Myometrial cell (primary cell): ENCODE data around the gene LCE3C. TPM values are rescaled to one million over a fixed set of nuclear protein-coding genes. Genes with fewer than 3 reads are reported as not detected.

Experiments used
- total RNA-seq: library from RNA; depleted of rRNA; stranded (reverse); fragments of >200 nt; gene quantifications from 2 replicates; pipeline ENCODE4 v1.2.3, GENCODE V29; 2015

LCE3C gene, protein sequence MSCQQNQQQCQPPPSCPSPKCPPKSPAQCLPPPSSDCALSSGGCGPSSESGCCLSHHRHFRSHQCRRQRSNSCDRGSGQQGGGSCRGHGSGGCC
- total RNA-seq = not detected in 2 replicates

DNA sequence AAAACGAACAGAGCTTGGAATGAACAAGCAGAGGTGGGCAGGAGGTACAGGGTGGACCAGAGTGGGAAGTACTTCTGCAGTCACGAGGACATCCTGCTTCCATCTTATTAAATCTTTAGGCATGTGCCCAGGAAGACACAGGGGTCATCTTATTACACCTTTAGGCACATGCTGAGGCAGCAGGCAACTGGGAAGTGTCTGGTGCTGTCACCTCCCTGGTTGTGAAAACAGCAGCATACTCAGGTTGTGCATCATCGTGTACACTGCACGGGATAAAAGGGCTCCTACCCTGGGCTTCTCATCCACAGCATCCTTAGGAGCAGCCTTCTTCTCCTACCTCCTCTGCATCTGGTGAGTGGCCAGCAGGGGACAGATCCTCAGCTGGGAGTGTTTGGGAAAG, at the start of gene LCE3C:
Gene LCE3C, plus strand, starts transcription at position 301 of the 400 bp plus-strand sequence. CDS start 498 bp downstream, outside the sequence.

DNA sequence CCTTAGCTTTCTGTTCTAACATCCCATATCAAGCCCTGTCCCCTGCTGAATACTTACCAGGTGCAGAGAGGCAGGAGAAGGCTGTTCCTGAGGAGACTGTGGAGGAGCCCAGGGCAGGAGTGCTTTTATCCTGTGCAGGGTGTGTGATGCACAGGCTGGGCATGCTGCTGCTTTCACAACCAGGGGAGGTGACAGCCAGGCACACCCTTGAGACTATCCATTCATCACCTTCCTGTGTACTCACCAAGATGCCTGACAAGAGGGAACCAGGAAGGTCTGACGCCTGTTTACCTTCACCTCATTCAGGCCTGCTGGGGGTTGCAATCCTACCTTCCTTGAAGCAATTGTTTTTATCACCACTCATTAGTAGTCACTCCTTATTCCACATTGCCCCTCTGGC, 33.4 kb upstream of the LCE3C start, which contains the start of gene LCE3E:
Gene LCE3E, minus strand, starts transcription at position 100 of the 400 bp plus-strand sequence. CDS start 572 bp downstream, outside the sequence.

DNA sequence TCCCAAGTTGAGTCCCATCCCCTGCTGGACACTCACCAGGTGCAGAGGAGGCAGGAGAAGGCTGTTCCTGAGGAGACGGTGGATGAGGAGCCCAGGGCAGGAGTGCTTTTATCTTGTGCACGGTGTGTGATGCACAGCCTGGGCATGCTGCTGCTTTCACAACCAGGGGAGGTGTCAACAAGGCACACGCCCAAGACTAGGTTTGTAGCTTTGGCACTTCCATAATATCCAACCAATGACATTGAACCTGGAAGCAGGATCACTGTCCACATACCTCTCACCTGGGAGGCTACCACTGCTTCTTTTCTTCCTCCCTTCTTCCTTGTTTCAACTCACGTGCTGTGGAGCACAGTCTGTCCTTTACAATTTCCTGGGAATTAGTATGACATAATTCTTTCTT, 19.6 kb upstream of the LCE3C start, which contains the start of gene LCE3D:
Gene LCE3D, minus strand, starts transcription at position 84 of the 400 bp plus-strand sequence. CDS start 580 bp downstream, outside the sequence.

DNA sequence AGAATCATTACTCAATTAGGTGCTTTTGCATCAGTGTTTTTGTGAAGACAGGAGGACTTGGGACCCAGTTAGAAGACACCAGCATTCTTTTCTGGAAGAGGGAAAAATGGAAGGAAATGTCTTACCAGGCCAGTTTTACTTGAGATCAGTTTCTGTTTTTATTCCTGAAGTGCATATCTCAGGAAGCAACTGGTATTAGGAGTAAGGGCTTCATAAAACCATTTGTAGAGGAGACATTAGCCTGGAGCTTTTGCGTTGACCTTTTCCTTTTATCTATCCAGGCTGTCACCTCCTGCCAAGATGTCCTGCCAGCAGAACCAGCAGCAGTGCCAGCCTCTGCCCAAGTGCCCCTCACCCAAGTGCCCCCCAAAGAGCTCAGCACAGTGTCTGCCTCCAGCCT, 13.5 kb downstream of the LCE3C start, which contains the start of gene LCE3B:
Gene LCE3B, plus strand, starts transcription at position 301 of the 400 bp plus-strand sequence. Its CDS starts 0 bp downstream, at position 301.

DNA sequence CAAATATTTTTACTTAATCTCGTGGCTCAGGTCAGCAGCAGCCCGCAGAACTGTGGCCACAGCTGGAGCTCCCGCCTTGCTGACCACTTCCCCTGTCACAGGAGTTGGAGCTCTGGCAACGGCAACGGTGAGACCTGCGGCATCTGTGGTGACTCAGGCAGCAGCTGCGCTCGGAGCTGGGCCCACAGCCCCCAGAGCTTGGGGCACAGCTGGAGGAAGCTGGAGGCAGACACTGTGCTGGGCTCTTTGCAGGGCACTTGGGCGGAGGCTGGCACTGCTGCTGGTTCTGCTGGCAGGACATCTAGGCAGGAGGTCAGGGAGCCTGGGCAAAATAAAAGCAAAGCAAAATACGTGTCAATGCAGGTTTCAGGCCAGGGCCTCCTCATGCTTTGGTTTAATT, 22.8 kb downstream of the LCE3C start, which contains the start of gene LCE3A:
Gene LCE3A, minus strand, starts transcription at position 301 of the 400 bp plus-strand sequence. Its CDS starts 0 bp downstream, at position 301.

Other genes with a start within 250 kb of the LCE3C start
- gene FLG2, start 240.2 kb upstream of the LCE3C start, total RNA-seq = not detected in 2 replicates
- not detected in 2 replicates for gene CRNN, start 186.0 kb upstream of the LCE3C start, total RNA-seq
- not detected in 2 replicates for gene LCE5A, start 89.4 kb upstream of the LCE3C start, total RNA-seq
- gene CRCT1, start 85.8 kb upstream of the LCE3C start, total RNA-seq = not detected in 2 replicates
- gene LCE3E, start 33.5 kb upstream of the LCE3C start, total RNA-seq = not detected in 2 replicates
- gene LCE3D, start 19.7 kb upstream of the LCE3C start, total RNA-seq = not detected in 2 replicates
- gene LCE3B, start 13.6 kb downstream of the LCE3C start, total RNA-seq = not detected in 2 replicates
- not detected in 2 replicates for gene LCE3A, start 22.9 kb downstream of the LCE3C start, total RNA-seq
- not detected in 2 replicates for gene LCE2D, start 63.1 kb downstream of the LCE3C start, total RNA-seq
- not detected in 2 replicates for gene LCE2C, start 75.0 kb downstream of the LCE3C start, total RNA-seq
- gene LCE2B, start 85.9 kb downstream of the LCE3C start, total RNA-seq = not detected in 2 replicates
- not detected in 2 replicates for gene LCE2A, start 98.1 kb downstream of the LCE3C start, total RNA-seq
- gene LCE4A, start 107.9 kb downstream of the LCE3C start, total RNA-seq = not detected in 2 replicates
- not detected in 2 replicates for gene KPRP, start 157.8 kb downstream of the LCE3C start, total RNA-seq
- gene LCE1F, start 174.9 kb downstream of the LCE3C start, total RNA-seq = not detected in 2 replicates
- not detected in 2 replicates for gene LCE1E, start 186.0 kb downstream of the LCE3C start, total RNA-seq
- not detected in 2 replicates for gene LCE1D, start 196.5 kb downstream of the LCE3C start, total RNA-seq
- gene LCE1C, start 206.4 kb downstream of the LCE3C start, total RNA-seq = not detected in 2 replicates
- gene LCE1B, start 211.7 kb downstream of the LCE3C start, total RNA-seq = not detected in 2 replicates
- gene LCE1A, start 227.2 kb downstream of the LCE3C start, total RNA-seq = not detected in 2 replicates
- gene LCE6A, start 242.6 kb downstream of the LCE3C start, total RNA-seq = not detected in 2 replicates